ENCODE measurements around the gene TCF4. TPM values are rescaled to one million over a fixed set of nuclear protein-coding genes. Genes with fewer than 3 reads are reported as not detected.

The TCF4 gene
- total RNA-seq, 1 donor from 2014 or later: 199 TPM

- no peak overlapping the region for H3K4me3 Mint-ChIP-seq (ENCODE audit: unreplicated experiment)
- no peak for TF ChIP-seq CTCF (IDR thresholded peaks at IDR 0.05; ENCODE audit: partially characterized antibody, unreplicated experiment)
- H3K36me3 Mint-ChIP-seq (ENCODE audit: unreplicated experiment): peaks cover 8% of the 10 kb centered on the region
- no peak for DNase-seq
- H3K9me3 Mint-ChIP-seq (ENCODE audit: unreplicated experiment): no peaks in the 10 kb centered on the region
- peaks cover 2% of the 10 kb centered on the region for H3K4me1 Mint-ChIP-seq (ENCODE audit: low read depth, unreplicated experiment)
- no peak overlapping the region for H3K27ac Mint-ChIP-seq (ENCODE audit: unreplicated experiment)
- H3K27me3 Mint-ChIP-seq (ENCODE audit: unreplicated experiment): no peaks in the 10 kb centered on the region
These were observed 338.4 kb downstream of the TCF4 start for GRCh38 chr18:55249550-55249949.

GRCh38 chr18:55248495-55248894 lies 339.5 kb downstream of the TCF4 start:
- Mint-ChIP-seq H3K4me3 (ENCODE audit: unreplicated experiment) (no peak overlapping the region), H3K27me3 (ENCODE audit: unreplicated experiment) (peaks cover 3% of the 10 kb centered on the region), H3K36me3 (ENCODE audit: unreplicated experiment) (no peaks in the 10 kb centered on the region), H3K9me3 (ENCODE audit: unreplicated experiment) (peaks cover 3% of the 10 kb centered on the region), H3K4me1 (ENCODE audit: low read depth, unreplicated experiment) (peaks cover 5% of the 10 kb centered on the region), H3K27ac (ENCODE audit: unreplicated experiment) (no peak overlapping the region)
- no peak for DNase-seq
- no peak for TF ChIP-seq CTCF (IDR thresholded peaks at IDR 0.05; ENCODE audit: partially characterized antibody, unreplicated experiment)

GRCh38 chr18:55247032-55247431 lies 341.0 kb downstream of the TCF4 start:
- Mint-ChIP-seq H3K4me1 (ENCODE audit: low read depth, unreplicated experiment) (peaks cover 5% of the 10 kb centered on the region), H3K27ac (ENCODE audit: unreplicated experiment) (no peak overlapping the region), H3K36me3 (ENCODE audit: unreplicated experiment) (no peaks in the 10 kb centered on the region), H3K4me3 (ENCODE audit: unreplicated experiment) (no peak overlapping the region), H3K27me3 (ENCODE audit: unreplicated experiment) (peaks cover 3% of the 10 kb centered on the region), H3K9me3 (ENCODE audit: unreplicated experiment) (peaks cover 3% of the 10 kb centered on the region)
- TF ChIP-seq CTCF (IDR thresholded peaks at IDR 0.05; ENCODE audit: partially characterized antibody, unreplicated experiment): no peak
- no peak for DNase-seq

GRCh38 chr18:55246278-55246677 lies 341.7 kb downstream of the TCF4 start:
- H3K27me3 Mint-ChIP-seq (ENCODE audit: unreplicated experiment): peaks cover 3% of the 10 kb centered on the region
- no peak overlapping the region for H3K4me3 Mint-ChIP-seq (ENCODE audit: unreplicated experiment)
- peaks cover 3% of the 10 kb centered on the region for H3K9me3 Mint-ChIP-seq (ENCODE audit: unreplicated experiment)
- no peaks in the 10 kb centered on the region for H3K36me3 Mint-ChIP-seq (ENCODE audit: unreplicated experiment)
- H3K4me1 Mint-ChIP-seq (ENCODE audit: low read depth, unreplicated experiment): peaks cover 9% of the 10 kb centered on the region
- no peak for TF ChIP-seq CTCF (IDR thresholded peaks at IDR 0.05; ENCODE audit: partially characterized antibody, unreplicated experiment)
- no peak for DNase-seq
- no peak overlapping the region for H3K27ac Mint-ChIP-seq (ENCODE audit: unreplicated experiment)

- H3K27ac Mint-ChIP-seq (ENCODE audit: unreplicated experiment): no peak overlapping the region
- peaks cover 3% of the 10 kb centered on the region for H3K27me3 Mint-ChIP-seq (ENCODE audit: unreplicated experiment)
These were observed 342.8 kb downstream of the TCF4 start for GRCh38 chr18:55245211-55245614.

More at GRCh38 chr18:55245211-55245614, 342.8 kb downstream of the TCF4 start:
- DNase-seq: no peak
- Mint-ChIP-seq H3K4me3 (ENCODE audit: unreplicated experiment) (no peak overlapping the region), H3K4me1 (ENCODE audit: low read depth, unreplicated experiment) (peaks cover 11% of the 10 kb centered on the region), H3K9me3 (ENCODE audit: unreplicated experiment) (peaks cover 3% of the 10 kb centered on the region), H3K36me3 (ENCODE audit: unreplicated experiment) (no peaks in the 10 kb centered on the region)
- no peak for TF ChIP-seq CTCF (IDR thresholded peaks at IDR 0.05; ENCODE audit: partially characterized antibody, unreplicated experiment)
